NCI-H82 treated with DMSO at 0.1 percent for 48 hours (cell line): ENCODE data around the gene SRP14.
"Not testable (repeated sequence)": the region's sequence is repeated elsewhere in the genome, so short reads cannot be mapped to it uniquely, and the experiment has no call there.

Source experiments
- DNase-seq: peaks from one replicate; lab custom pipeline; 2025; ENCODE audit not compliant: unreplicated experiment; lab: John Stamatoyannopoulos, UW

The SRP14 gene

GRCh38 chr15:40038638-40039543 lies at the start of gene SRP14:
SRP14 (minus strand) TSS chr15:40039181; CDS start chr15:40039116, 65 bp downstream.
- DNase-seq: peak; percentile 81

- DNase-seq: no peak
Observed at GRCh38 chr15:40087991-40088928, 49.3 kb upstream of the SRP14 start.

GRCh38 chr15:40087068-40087810 lies 48.3 kb upstream of the SRP14 start:
- peak; percentile 33 for DNase-seq

- DNase-seq: no peak
Observed at GRCh38 chr15:40085266-40085665, 46.3 kb upstream of the SRP14 start.

- DNase-seq: no peak
Observed at GRCh38 chr15:40084650-40085049, 45.7 kb upstream of the SRP14 start.

GRCh38 chr15:40082195-40082883 lies 43.4 kb upstream of the SRP14 start:
- DNase-seq: no peak

- peak; percentile 75 for DNase-seq
Observed at GRCh38 chr15:40081691-40082194, 42.8 kb upstream of the SRP14 start.

- no peak for DNase-seq
Observed at GRCh38 chr15:40080847-40081246, 41.9 kb upstream of the SRP14 start.

- no peak for DNase-seq
Observed at GRCh38 chr15:40080104-40080503, 41.1 kb upstream of the SRP14 start.

- DNase-seq: no peak
Observed at GRCh38 chr15:40079456-40079855, 40.5 kb upstream of the SRP14 start.

- no peak for DNase-seq
Observed at GRCh38 chr15:40075298-40076044, 36.5 kb upstream of the SRP14 start.

- DNase-seq: not testable (repeated sequence)
Observed at GRCh38 chr15:40074656-40075055, 35.7 kb upstream of the SRP14 start.

GRCh38 chr15:40073716-40074490 lies 34.9 kb upstream of the SRP14 start:
- not testable (repeated sequence) for DNase-seq

- no peak for DNase-seq
Observed at GRCh38 chr15:40072216-40072990, 33.4 kb upstream of the SRP14 start.

- DNase-seq: no peak
Observed at GRCh38 chr15:40070608-40071218, 31.7 kb upstream of the SRP14 start.

- no peak for DNase-seq
Observed at GRCh38 chr15:40070166-40070557, 31.2 kb upstream of the SRP14 start.
